Transverse colon (tissue), 4 donors: ENCODE results near the gene SIMC1. TPM values are rescaled to one million over a fixed set of nuclear protein-coding genes. Genes with fewer than 3 reads are reported as not detected.

Experiments
- DNase-seq: peaks from one replicate; pipeline ENCODE4 v3.0.0-alpha.2; 2019
- H3K27ac ChIP-seq, 4 donors: fragments of 200-600 bp; sonication (generic); 2 replicates each; pipeline ENCODE4 v1.5.1; 2016 to 2018; ENCODE audit warnings: inconsistent platforms in 4 of 4
- H3K27me3 ChIP-seq: fragments of 200-600 bp; sonication (generic); 2 replicates; pipeline ENCODE4 v1.5.1; 2017; ENCODE audit warnings: inconsistent platforms
- H3K36me3 ChIP-seq, 4 donors: fragments of 200-600 bp; sonication (generic); 2 replicates each; pipeline ENCODE4 v1.5.1; 2017 to 2019; ENCODE audit warnings: inconsistent platforms in 4 of 4
- H3K4me1 ChIP-seq, 4 donors: fragments of 200-600 bp; sonication (generic); 2 replicates each; pipeline ENCODE4 v1.5.1; 2017 to 2020; ENCODE audit warnings: inconsistent platforms in 4 of 4
- H3K4me3 ChIP-seq, 4 donors: fragments of 200-600 bp; sonication (generic); 1 replicate in 1 of 4; 2 replicates in 3 of 4; pipeline versions ENCODE4 v1.5.1 to v1.6.1; 2017 to 2019; ENCODE audit warnings: inconsistent platforms in 4 of 4
- H3K9me3 ChIP-seq, 2 donors: fragments of 200-600 bp; sonication (generic); 2 replicates each; pipeline ENCODE4 v1.5.1; 2017 to 2019; ENCODE audit warnings: inconsistent platforms in 2 of 2
- EP300 ChIP-seq: sonication (generic); formaldehyde crosslinking; IDR thresholded peaks from one replicate; pipeline ENCODE4 v1.6.1; 2017; ENCODE audit warnings: antibody characterized with exemption, low read depth
- POLR2A ChIP-seq: fragments of 450-650 bp; IDR thresholded peaks from one replicate; pipeline ENCODE4 v1.6.1; 2016; ENCODE audit warnings: antibody characterized with exemption, mild to moderate bottlenecking, moderate library complexity
- POLR2AphosphoS5 ChIP-seq, 3 donors: sonication (generic); formaldehyde crosslinking; IDR thresholded peaks; one replicate each; pipeline ENCODE4 v1.6.1; 2016; ENCODE audit warnings: antibody characterized with exemption in 3 of 3
- WGBS, 2 donors: methylation state at CpG; one replicate each; pipeline ENCODE4 v1.1.5; 2018; ENCODE audit warnings: low coverage in 1 of 2; 5-methylcytosine and 5-hydroxymethylcytosine counted together
- in situ Hi-C, 4 donors: fragments of 200-750 bp; cut with MboI; loops; one replicate each; pipeline versions ENCODE4 v1.15.0 to v1.15.1; 2017; ENCODE audit warnings: low sequenced_read_pairs in 3 of 4, low pct_ligation_motif_present in 1 of 4, low pct_unique_long_range_greater_than_20kb in 1 of 4
- intact Hi-C: fragments of 100-400 bp; cut with DNase I; formaldehyde crosslinking; loops from one replicate; pipeline ENCODE4 v1.15.1; 2023; ENCODE audit warnings: low total_unique reads
- total RNA-seq, 4 donors: library from RNA; depleted of rRNA; stranded (reverse); fragments of >200 nt; gene quantifications; one replicate each; pipeline ENCODE4 v1.1.0, GENCODE V29; 2016
- TF ChIP-seq, protein P1 (sequence below), 5 experiments: fragments of 200-600 bp in 3 of 5; fragments of 450-650 bp in 2 of 5; sonication (generic) in 3 of 5; IDR thresholded peaks; 1 replicate in 2 of 5; 2 replicates in 3 of 5; pipeline ENCODE4 v1.5.1; 2016 to 2017; ENCODE audit warnings: antibody characterized with exemption in 5 of 5, inconsistent platforms in 3 of 5, mild to moderate bottlenecking in 2 of 5, moderate library complexity in 1 of 5

The SIMC1 gene
- total RNA-seq, 4 donors from 2014 or later, result 15.0 to 21.2 (median 17.7) TPM

DNA sequence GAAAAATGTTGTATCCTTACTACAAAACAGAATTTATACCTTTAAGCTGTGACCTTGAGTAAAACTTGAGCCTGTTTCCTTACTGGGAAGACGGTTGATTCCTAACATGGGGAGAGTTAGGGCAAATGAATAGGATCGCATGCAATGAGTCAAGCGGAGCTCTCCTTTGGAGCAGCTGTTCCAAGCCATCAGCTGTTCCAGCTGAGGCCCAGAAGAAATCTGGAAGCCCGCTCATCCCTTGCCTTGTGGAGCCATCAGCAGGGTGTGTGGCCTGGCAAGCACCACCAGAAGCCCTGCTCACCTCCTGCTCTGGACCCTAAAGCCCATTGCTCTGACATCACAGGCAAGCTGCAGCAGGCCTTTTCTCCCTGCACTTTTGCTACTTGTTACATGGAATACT lies 115.3 kb downstream of the SIMC1 start:
- in situ Hi-C loops, result no loop called here
- WGBS, 2 donors, result 95% methylated on average over 4 of the region's 4 CpGs; no CpG with 5 or more reads in 1 of the 2 donors

GRCh38 chr5:176355400-176356178 lies 117.4 kb downstream of the SIMC1 start:
- Histone ChIP-seq H3K4me3 (no peak overlapping the region), H3K4me1 (peaks cover 0 to 15% (median 7%) of the 10 kb centered on the region in 4 donors), H3K27ac (no peak overlapping the region), H3K36me3 (peaks cover 0 to 41% (median 19%) of the 10 kb centered on the region in 4 donors), H3K27me3 (no peaks in the 10 kb centered on the region), H3K9me3 (no peaks in the 10 kb centered on the region)
- no peak for TF ChIP-seq EP300
- intact Hi-C loops (no loop called here), in situ Hi-C loops (no loop called here)
- 88 to 90% methylated on average over 9 to 16 of the region's 16 CpGs for WGBS, 2 donors
- no peak for DNase-seq

More for the DNA sequence above, 115.3 kb downstream of the SIMC1 start:
- Histone ChIP-seq H3K4me3 (no peak overlapping the region), H3K27me3 (no peaks in the 10 kb centered on the region), H3K9me3 (no peaks in the 10 kb centered on the region), H3K36me3 (peaks cover 0 to 55% (median 24%) of the 10 kb centered on the region in 4 donors), H3K27ac (no peak overlapping the region), H3K4me1 (no peaks in the 10 kb centered on the region)
- no peak for DNase-seq
- intact Hi-C loops, result no loop called here
- TF ChIP-seq EP300 (no peak), POLR2A (no peak), POLR2AphosphoS5 (IDR thresholded peaks at IDR 0.05) (no peak)
- TF ChIP-seq, protein P1, sequence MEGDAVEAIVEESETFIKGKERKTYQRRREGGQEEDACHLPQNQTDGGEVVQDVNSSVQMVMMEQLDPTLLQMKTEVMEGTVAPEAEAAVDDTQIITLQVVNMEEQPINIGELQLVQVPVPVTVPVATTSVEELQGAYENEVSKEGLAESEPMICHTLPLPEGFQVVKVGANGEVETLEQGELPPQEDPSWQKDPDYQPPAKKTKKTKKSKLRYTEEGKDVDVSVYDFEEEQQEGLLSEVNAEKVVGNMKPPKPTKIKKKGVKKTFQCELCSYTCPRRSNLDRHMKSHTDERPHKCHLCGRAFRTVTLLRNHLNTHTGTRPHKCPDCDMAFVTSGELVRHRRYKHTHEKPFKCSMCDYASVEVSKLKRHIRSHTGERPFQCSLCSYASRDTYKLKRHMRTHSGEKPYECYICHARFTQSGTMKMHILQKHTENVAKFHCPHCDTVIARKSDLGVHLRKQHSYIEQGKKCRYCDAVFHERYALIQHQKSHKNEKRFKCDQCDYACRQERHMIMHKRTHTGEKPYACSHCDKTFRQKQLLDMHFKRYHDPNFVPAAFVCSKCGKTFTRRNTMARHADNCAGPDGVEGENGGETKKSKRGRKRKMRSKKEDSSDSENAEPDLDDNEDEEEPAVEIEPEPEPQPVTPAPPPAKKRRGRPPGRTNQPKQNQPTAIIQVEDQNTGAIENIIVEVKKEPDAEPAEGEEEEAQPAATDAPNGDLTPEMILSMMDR (IDR thresholded peaks at IDR 0.05), result no peak

DNA sequence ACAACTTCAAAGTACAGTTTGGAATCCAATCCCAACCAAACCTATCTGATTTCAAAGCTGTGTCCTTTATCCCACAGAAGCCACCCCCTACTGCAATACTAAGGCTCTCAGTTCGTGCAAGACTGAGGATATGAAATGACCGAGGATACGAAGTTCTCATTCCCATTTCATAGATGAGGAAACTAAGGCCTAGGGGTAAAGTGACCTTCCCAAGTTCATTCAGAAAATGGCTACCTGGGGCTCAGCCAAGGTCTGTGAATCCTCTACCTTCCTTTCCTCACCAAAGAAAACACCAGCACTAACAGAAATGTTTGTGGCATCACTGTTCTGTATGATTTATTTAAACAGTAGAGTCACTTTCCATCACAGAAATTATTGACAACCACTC lies 117.9 kb downstream of the SIMC1 start:
- no peak overlapping the region for H3K27ac ChIP-seq
- H3K36me3 ChIP-seq, result peaks cover 0 to 36% (median 17%) of the 10 kb centered on the region in 4 donors
- no peaks in the 10 kb centered on the region for H3K27me3 ChIP-seq
- WGBS, 2 donors, result 93 to 97% methylated on average over 3 of the region's 3 CpGs
- in situ Hi-C loops, result no loop called here
- intact Hi-C loops, result no loop called here
- no peaks in the 10 kb centered on the region for H3K9me3 ChIP-seq
- DNase-seq, result no peak
- TF ChIP-seq EP300, result no peak
- no peak for TF ChIP-seq POLR2A
- no peak overlapping the region for H3K4me3 ChIP-seq
- H3K4me1 ChIP-seq, result peaks cover 0 to 17% (median 9%) of the 10 kb centered on the region in 4 donors

- H3K4me3 ChIP-seq, result no peak overlapping the region
- in situ Hi-C loops, result no loop called here
- H3K9me3 ChIP-seq, result no peaks in the 10 kb centered on the region
- H3K27ac ChIP-seq, result no peak overlapping the region
- peaks cover 0 to 19% (median 7%) of the 10 kb centered on the region in 4 donors for H3K36me3 ChIP-seq
- intact Hi-C loops, result no loop called here
- DNase-seq, result no peak
- peaks cover 6% of the 10 kb centered on the region for H3K27me3 ChIP-seq
- WGBS, 2 donors, result 64 to 67% methylated on average over 4 of the region's 4 CpGs
- peaks cover 0 to 25% (median 11%) of the 10 kb centered on the region in 4 donors for H3K4me1 ChIP-seq
- TF ChIP-seq POLR2A (no peak), EP300 (no peak), POLR2AphosphoS5 (IDR thresholded peaks at IDR 0.05) (no peak)
- TF ChIP-seq, protein P1 (IDR thresholded peaks at IDR 0.05), result no peak
Measured at GRCh38 chr5:176359658-176360057, 121.4 kb downstream of the SIMC1 start.

DNA sequence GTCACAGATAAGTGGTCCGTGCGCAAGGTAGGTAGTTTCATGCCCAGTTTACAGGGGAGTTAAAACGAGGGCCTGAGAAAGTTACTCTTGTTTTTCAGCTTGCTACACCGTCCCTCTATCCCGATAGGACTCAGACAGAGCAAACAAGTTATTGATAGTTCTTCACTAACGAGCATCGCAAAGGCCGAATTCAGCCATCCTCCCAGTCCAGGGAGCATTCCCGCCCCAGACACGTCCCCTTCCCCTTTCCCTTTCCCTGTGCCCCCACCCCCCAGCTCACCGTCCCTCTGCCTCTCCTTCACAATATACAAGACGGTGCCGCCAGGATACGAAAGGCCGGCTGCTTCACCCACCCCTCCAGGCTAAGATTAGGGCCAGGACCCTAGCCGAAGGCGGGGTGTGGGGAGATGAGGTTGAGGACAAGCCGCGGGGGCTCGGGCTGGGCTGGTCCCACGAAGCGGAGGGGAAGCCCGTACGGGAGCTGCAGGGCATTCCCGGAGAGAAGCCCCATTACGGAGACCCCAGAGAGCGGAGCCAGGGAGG lies 122.7 kb downstream of the SIMC1 start:
- DNase-seq, result peak; percentile 26
- in situ Hi-C loops (no loop called here), intact Hi-C loops (no loop called here)
- Histone ChIP-seq H3K9me3 (no peaks in the 10 kb centered on the region), H3K36me3 (peaks cover 0 to 11% (median 3%) of the 10 kb centered on the region in 4 donors), H3K27me3 (peaks cover 16% of the 10 kb centered on the region), H3K27ac (peak overlapping the region; percentile 82 to 88 (median 86)), H3K4me1 (peaks cover 0 to 33% (median 20%) of the 10 kb centered on the region in 4 donors), H3K4me3 (peak overlapping the region; percentile 75 to 96 (median 84))
- 1 to 2% methylated on average over 9 to 26 of the region's 27 CpGs for WGBS, 2 donors
- TF ChIP-seq POLR2A (no peak), POLR2AphosphoS5 (IDR thresholded peaks at IDR 0.05) (no peak), EP300 (no peak)
- TF ChIP-seq, protein P1 (IDR thresholded peaks at IDR 0.05), result no peak
